ENCODE measurements around the gene EXOC1.

DNA sequence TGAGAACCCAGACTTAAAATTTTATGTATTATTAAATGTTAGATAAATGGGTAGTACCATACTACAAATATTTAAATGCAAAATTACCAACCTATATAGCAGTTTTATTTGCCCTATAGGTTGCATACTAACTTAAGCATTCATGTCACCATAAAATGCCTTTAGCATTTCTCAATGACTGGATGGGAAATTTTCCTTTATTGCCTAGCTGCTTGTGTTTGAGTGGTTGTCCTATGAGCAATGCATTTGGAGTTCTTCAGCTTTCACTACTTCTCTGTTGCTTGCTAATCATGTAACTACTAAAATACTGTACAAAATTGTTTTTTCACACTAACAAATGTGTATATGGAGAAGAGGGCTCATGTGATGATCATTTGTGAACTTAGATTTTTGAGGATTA lies 51.1 kb downstream of the EXOC1 start:
- no peak for TF ChIP-seq MYC (IDR thresholded peaks at IDR 0.05; ENCODE audit: low read depth, low read length)
- no peak for TF ChIP-seq POLR2A (IDR thresholded peaks at IDR 0.05; ENCODE audit: extremely low read depth, insufficient read length)
- TF ChIP-seq, protein P1, sequence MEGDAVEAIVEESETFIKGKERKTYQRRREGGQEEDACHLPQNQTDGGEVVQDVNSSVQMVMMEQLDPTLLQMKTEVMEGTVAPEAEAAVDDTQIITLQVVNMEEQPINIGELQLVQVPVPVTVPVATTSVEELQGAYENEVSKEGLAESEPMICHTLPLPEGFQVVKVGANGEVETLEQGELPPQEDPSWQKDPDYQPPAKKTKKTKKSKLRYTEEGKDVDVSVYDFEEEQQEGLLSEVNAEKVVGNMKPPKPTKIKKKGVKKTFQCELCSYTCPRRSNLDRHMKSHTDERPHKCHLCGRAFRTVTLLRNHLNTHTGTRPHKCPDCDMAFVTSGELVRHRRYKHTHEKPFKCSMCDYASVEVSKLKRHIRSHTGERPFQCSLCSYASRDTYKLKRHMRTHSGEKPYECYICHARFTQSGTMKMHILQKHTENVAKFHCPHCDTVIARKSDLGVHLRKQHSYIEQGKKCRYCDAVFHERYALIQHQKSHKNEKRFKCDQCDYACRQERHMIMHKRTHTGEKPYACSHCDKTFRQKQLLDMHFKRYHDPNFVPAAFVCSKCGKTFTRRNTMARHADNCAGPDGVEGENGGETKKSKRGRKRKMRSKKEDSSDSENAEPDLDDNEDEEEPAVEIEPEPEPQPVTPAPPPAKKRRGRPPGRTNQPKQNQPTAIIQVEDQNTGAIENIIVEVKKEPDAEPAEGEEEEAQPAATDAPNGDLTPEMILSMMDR (IDR thresholded peaks at IDR 0.05; ENCODE audit: low read depth, low read length) = no peak
- TF ChIP-seq, protein P2, sequence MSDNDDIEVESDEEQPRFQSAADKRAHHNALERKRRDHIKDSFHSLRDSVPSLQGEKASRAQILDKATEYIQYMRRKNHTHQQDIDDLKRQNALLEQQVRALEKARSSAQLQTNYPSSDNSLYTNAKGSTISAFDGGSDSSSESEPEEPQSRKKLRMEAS (IDR thresholded peaks at IDR 0.05; ENCODE audit: low read depth, low read length) = no peak
